TTC549 (cell line): ENCODE data around the gene NOC2L.

Experiments used
- FAIRE-seq: peaks from 2 replicates; lab custom pipeline; 2012; peaks lifted over from hg19 to GRCh38; lab: Jason Lieb, UNC

Gene NOC2L

DNA sequence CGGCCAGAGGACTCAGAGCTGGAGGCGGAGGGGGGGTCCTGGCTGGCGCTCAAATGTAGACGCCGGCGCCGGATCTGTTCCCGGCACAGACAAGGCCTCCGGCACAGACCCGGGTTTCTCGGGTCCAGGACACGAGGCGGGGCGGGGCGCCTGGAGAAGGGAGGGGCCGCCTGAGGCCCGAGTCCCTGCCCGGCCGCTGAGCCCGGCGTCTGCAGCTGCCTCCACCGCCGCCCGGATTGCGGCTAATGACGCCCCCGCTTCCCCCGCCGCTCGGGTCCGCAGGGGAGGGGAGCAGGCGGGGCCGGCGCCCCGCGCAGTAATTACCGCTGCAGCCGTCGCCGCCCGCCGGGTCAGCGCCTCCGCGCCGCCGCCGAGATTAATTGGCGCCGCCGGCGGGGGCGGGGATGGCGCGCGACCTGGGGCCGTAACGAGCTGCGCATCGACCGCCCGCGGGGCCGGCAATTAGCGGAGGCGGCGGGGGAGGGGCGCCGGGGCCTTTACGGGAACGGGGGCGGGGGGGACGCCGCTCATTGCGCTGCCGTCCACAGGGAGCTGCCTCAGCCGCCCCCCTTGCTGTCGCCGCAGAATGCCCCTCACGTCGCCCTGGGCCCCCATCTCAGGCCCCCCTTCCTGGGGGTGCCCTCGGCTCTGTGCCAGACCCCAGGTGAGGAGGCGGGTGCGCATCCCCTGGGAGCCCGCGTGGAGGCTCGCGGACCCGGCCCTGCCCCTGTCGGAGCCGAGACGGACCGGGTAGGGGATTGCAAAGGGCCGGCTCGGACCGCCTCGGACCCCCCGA, 17.3 kb downstream of the NOC2L start:
- no peak for FAIRE-seq

GRCh38 chr1:941015-941587, 18.0 kb downstream of the NOC2L start:
- no peak for FAIRE-seq

GRCh38 chr1:940107-941014, 18.7 kb downstream of the NOC2L start:
- no peak for FAIRE-seq

DNA sequence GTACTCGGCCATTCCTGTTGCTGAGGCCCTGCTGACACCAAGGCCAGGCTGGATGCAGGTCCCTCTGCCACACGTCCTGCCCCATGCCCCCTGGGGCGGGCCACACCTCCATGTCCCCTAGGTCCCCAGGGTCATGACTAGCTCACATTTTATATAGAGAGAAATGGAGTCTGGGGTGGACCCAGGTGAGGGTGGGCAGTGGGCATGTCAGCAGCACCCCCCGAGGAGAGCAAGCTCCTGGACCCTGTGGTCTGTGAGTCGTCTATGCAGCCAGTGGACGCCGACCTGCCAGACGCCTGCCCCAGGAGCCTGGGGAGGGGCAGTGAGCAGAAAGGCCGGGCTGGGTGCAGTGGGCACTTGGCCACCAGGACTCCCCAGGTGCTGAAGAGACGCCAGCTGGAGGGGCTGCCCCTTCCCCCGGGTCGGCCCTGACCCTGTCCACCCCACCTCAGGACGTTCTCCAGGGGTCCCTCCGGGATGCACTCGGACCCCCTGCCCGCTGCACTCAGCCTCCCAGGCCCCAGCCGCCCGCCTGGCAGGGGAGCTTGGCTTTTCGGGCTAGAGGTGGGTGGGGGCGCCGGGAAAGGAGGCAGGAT, 19.4 kb downstream of the NOC2L start:
- FAIRE-seq = no peak

DNA sequence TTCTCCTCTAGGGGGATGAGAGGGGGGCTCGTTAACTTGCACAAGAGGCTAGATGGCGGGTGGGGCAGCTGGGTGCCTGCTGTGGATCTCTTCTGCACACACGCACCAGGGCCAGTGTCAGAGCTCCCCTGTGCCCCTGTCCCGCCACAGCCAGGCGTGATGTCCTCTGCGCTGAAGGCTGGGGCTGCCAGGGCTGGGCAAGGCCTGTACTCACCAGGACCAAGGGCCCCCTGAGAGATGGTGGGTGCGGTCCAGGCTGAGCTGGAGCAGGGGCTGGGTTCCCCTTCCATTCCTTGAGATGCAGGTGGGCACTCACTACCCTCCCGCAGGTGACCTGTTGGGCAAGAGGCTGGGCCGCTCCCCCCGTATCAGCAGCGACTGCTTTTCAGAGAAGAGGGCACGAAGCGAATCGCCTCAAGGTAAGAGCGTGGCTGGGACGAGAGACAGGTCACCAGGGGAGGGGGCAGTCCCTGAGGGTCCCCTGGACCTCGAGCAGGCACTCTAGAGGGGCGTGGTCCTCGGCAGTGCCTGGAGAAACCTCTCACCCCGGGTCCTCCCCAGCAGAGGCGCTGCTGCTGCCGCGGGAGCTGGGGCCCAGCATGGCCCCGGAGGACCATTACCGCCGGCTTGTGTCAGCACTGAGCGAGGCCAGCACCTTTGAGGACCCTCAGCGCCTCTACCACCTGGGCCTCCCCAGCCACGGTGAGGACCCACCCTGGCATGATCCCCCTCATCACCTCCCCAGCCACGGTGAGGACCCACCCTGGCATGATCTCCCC, 20.2 kb downstream of the NOC2L start:
- FAIRE-seq = no peak

DNA sequence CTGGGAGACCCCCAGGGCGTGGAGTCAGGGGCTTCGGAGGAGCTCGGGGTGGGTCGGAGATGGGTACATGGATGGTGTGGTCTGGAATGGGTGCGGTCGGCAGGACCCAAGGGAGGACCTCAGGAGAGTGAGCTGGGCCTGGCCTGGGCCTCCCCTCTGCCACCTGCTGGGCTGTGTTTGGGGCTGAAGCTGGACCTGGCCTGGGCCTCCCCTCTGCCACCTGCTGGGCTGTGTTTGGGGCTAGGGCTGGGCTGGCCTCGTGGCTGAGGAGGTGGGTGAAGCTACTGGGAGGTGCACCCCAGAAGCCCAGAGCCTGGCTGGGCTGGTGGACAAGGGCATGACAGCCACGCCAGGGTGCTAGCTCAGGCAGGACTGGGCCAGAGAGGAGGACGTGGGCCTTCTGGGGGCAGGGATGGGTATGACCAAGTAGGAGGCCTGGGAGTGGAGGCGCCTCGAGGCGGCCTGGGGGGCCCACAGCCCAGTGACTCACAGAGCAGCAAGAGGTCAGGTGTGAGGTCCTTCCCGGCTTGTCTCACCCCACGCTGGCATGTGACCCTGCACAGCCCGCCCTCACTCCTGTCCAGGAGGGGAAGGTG, 20.9 kb downstream of the NOC2L start:
- FAIRE-seq = no peak

DNA sequence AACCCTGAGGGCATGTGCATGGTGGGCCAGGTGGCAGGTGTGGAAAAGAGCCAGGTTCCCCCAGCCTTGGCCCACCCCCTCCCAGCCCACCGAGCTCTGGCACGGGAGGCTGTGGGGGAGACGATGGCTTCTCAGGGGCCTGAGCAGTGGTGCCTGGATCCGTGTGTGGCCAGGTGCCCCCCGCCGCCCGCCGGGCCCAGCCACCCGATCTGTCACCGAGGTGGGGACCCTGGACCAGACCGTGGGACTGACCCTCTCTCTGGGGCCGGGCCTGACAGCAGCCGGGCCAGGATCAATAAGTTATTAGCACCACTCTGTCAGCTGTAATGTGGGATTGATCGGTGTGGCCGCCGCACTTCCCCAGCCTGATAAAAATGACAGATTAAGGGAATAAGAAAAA, 21.5 kb downstream of the NOC2L start:
- no peak for FAIRE-seq

DNA sequence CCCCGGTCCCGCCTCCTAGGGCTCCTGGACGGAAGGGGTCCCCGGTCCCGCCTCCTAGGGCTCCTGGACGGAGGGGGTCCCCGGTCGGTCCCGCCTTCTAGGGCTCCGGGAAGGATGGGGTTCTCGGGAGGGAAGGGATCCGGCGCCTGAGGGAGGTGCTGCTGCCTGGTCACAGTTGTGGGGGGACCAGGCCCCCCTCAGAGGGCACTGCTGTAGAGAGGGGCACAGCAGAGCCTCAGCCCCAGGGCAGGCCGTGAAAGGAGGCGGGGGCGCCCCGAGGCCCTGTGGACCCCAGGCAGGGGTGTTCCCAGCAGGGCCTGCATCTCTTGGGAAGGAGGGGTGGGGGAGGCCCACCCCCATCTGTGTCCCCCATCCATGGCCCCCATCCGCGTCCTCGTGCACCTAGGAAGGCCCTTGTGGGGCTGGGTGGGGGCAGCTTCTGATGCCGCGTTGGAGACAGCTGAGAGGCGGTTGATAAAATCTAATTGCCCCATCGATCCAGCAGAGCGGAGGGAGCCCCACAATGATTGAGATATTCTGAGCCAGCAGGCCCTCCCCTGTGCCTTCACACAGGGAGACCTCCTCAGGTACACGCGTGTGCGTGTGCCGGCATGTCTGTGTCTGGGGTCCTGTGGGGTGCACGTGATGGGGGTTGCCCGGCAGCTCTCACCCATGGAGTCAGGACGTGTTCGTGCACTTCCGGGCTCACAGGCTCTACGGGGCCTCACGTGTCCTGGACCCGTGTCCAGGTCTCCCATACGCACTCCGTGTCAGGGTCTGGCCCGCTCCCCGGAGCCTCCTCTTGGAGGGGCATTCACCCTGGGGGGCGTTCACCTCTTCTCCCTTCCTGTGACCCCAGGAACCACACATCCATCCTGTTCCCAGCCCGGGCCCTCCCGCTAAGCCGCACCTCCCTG, 22.4 kb downstream of the NOC2L start:
- FAIRE-seq = no peak

DNA sequence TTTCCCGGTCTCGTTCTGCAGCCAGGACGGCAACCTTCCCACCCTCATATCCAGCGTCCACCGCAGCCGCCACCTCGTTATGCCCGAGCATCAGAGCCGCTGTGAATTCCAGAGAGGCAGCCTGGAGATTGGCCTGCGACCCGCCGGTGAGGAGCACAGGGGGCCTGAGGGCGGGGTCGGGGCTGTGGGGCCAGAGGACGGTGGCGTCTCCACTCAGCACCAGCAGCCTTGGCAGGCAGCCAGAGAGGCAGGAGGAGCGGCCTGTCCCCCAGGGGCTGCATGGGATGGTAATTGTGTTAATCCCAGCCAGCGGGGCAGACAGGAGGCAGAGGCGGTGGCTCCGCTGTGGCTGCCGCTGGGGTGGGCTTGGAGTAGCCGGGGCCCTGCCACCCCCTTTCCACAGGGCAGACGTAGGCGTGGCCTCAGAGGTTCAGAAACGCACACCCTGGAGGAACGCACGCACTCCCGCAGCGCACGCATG, 23.3 kb downstream of the NOC2L start:
- no peak for FAIRE-seq

DNA sequence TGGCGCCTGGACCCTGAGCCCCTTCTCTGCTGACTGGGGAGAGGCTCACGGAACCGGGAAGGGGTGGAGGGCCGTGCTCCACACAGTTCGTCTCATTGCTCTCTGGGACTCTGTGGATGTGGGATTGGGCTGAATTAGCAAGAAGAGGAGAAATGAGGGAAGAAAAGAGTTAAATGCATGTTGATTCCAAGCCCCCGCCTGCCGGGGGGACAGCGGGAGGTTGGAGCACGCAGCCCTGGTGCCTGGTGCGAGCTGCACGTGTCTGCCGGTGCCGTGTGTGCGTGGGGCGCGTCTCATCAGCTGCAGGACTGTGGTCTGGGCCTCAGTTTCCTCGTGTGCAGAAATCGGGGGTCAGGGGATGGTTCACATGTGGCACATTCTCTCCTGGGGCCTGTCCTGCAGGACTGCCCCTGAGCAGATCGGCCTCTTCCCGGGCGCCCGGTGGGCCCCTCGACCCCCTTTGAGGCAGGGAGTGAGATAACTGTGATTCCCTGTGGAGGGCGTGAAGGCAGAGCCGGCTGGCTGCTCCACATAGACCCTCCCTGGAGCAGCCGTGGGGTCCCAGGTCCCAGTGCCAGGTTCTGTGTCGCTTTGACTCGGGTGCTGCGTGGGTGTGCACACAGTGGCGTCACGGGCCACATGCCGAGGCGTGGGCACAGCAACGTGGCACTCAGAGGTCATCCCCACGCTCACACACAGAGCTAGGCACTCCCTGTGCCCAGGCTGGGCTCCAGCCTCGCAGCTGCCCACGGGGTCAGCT, 23.9 kb downstream of the NOC2L start:
- no peak for FAIRE-seq

GRCh38 chr1:933603-933940, 25.5 kb downstream of the NOC2L start:
- no peak for FAIRE-seq

GRCh38 chr1:932776-933602, 26.1 kb downstream of the NOC2L start:
- no peak for FAIRE-seq

GRCh38 chr1:932173-932510, 26.9 kb downstream of the NOC2L start:
- FAIRE-seq = no peak

GRCh38 chr1:931380-932172, 27.5 kb downstream of the NOC2L start:
- no peak for FAIRE-seq

DNA sequence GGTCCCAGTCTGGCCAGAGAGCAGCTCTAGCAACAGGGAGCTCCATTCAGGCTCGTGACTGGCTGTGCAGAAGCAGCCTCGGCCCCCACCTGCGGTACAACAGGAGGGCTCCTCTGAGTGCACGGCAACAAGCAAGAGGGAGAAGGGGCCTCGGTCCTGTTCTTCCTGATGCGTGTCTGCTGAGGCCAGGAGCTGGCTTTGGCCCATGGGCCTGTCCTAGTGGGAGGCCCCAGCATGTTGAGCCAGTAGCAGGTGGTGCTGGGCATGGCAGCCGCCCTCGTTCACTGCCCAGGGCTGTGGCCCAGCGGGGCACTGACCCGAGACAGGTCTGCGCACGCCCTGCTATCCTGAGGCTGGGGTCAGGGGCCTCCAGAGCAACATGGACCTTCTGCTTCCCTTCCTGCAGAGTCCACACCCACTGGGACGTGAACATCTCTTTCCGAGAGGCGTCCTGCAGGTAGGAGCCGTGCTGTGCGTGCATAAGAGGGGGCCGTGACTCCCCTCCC, 28.4 kb downstream of the NOC2L start:
- FAIRE-seq = no peak

DNA sequence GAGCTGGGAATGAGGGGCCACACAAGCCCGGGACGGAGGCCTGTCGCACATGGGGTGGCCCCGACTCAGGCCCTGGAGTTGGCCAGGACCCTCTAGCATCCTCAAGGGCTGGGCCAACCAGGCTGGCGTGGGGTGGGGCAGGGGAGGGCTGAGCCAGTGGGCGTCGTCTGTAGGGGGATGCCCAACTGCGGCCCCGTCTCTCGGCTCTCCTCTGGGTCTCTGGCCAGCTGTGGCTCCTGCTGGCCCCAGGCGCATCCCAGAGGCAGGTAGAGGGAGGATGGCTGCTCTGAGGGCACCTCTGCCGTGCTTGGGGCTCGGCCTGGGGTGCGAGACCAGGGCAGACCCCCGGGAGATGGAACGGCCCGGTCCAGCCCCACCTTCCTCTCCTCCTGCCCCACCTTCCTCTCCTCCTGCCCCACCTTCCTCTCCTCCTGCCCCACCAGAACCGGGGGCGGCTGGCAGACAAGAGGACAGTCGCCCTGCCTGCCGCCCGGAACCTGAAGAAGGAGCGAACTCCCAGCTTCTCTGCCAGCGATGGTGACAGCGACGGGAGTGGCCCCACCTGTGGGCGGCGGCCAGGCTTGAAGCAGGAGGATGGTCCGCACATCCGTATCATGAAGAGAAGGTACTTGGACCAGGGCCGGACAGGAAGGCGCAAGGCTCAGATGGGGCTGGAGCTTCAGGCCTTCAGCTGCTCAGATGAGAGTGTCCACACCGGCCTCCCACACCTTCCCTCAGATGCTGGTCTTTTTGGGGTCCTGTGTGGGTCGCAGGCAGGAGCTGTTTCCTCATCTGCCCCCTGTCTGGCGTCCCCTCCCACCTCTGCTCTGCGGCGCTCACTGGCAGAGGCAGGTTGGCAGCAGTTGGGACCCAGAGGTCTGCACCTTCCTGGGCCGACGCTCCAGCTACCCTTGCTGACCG, 29.1 kb downstream of the NOC2L start:
- FAIRE-seq = no peak
